Activated naive CD8-positive, alpha-beta T cell treated with anti-CD3 and anti-CD28 coated beads, Interleukin-2, amount 10 ng/mL, durations not matched to agents 7 days and 5 days (primary cell): ENCODE data around the gene DAB2IP. TPM values are rescaled to one million over a fixed set of nuclear protein-coding genes. Genes with fewer than 3 reads are reported as not detected.

Experiments
- ATAC-seq: fragments of 150-1000 bp; cut with Tn5 transposase; one replicate; pipeline ENCODE4 v1.10.0; 2021; ENCODE audit warnings: low read depth, moderate library complexity
- POLR2A ChIA-PET: fragments of 350-600 bp; sonication (Branson Sonifier 250); formaldehyde crosslinking; loops from one replicate; lab custom pipeline; 2021; ENCODE audit warnings: antibody characterized with exemption; lab: Charles Lee
- DNase-seq: peaks from one replicate; pipeline ENCODE4 v3.0.0; 2021
- H3K27ac Mint-ChIP-seq: one replicate; pipeline ENCODE4 v1.8.0; 2022; ENCODE audit warnings: mild to moderate bottlenecking, mixed read lengths
- H3K27me3 Mint-ChIP-seq: one replicate; pipeline ENCODE4 v1.8.0; 2022; ENCODE audit warnings: mild to moderate bottlenecking, moderate library complexity, mixed read lengths
- H3K36me3 Mint-ChIP-seq: one replicate; pipeline ENCODE4 v1.8.0; 2021; ENCODE audit warnings: mild to moderate bottlenecking, mixed read lengths
- H3K4me1 Mint-ChIP-seq: one replicate; pipeline ENCODE4 v1.8.0; 2021; ENCODE audit warnings: mixed read lengths
- H3K4me3 Mint-ChIP-seq: one replicate; pipeline ENCODE4 v1.8.0; 2022; ENCODE audit warnings: mild to moderate bottlenecking, moderate library complexity, mixed read lengths
- H3K9me3 Mint-ChIP-seq: one replicate; pipeline ENCODE4 v1.8.0; 2021; ENCODE audit warnings: mixed read lengths
- total RNA-seq, 2 experiments: library from RNA; stranded (reverse); gene quantifications; one replicate each; pipeline ENCODE4 v1.2.3, GENCODE V29; 2021

DAB2IP gene
- total RNA-seq, 2 experiments from 2014 or later: 0.20 to 0.25 TPM

DNA sequence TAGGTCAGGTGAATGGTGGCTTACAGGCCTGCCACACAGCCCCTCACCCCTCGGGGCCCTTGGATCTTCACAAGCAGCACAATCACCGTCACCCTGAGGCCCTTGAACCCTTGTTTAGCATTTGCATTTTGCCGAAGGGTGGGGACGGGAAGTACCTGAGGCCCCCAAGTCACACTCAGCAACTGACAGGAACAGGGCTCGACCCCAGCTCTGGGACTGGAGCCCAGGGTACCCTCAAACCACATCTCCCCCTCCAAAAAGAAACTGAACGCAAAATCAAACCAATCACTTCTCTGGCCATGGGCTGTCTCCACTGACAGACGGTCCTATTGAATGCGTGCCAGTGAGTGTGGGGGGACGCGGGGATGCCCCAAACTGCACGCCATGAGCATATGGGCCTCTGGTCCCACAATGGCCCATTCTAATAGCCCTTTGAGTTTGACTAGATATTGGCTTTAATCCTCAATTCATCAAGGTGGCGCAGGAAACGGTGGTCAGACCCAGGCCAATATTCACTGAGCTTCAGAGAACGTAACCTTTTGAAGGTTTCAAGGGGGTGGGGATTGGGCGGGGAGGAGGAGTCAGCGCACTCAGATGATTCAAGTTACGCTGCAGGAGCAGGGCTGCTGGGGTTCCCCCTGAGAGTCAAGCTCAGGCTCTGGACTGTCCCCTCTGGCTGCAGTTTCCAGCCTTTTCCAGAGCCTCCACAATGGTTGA is 176.0 kb downstream of the DAB2IP start:
- no peaks in the 10 kb centered on the region for H3K9me3 Mint-ChIP-seq
- DNase-seq: no peak
- no peaks in the 10 kb centered on the region for H3K36me3 Mint-ChIP-seq
- no peaks in the 10 kb centered on the region for H3K27me3 Mint-ChIP-seq
- POLR2A ChIA-PET: no interaction called here
- no peaks in the 10 kb centered on the region for H3K4me1 Mint-ChIP-seq
- H3K27ac Mint-ChIP-seq: no peak overlapping the region
- no peak overlapping the region for H3K4me3 Mint-ChIP-seq
- ATAC-seq: no peak

DNA sequence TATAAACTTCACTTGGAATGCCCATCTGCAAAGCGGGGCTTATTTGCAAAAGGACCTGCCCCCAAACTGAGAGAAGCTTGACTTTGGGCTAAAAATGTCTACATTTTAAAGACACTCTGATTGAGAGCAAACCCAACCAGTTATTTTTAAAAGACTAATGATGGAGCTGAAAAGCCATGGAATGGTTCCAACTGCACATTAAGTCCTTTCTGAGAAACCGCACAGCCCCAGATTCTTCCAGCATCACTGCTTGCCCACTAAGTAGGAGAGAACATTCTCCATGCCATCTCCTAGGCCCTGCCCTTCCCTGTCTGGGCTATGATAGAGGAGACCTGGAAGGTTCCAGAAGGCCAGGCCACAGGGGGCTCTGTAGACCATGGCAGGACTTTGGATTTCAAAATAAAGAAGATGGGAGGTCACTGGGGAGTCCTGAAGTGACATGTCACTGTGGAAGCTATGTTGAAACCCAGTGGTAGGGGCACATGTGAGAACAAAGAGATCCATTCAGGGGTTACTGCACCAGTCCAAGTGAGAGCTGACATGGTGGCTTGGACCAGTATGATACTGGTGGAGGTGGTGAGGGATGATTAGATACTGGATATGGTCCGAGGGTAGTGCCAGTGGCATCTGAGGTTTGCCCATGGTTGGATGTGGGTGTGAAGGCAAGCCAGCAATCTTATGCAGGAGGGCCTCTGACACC is 179.2 kb downstream of the DAB2IP start:
- no peaks in the 10 kb centered on the region for H3K9me3 Mint-ChIP-seq
- no peaks in the 10 kb centered on the region for H3K4me1 Mint-ChIP-seq
- no peak overlapping the region for H3K4me3 Mint-ChIP-seq
- H3K27ac Mint-ChIP-seq: no peak overlapping the region
- DNase-seq: no peak
- no peaks in the 10 kb centered on the region for H3K27me3 Mint-ChIP-seq
- H3K36me3 Mint-ChIP-seq: no peaks in the 10 kb centered on the region
- ATAC-seq: no peak
- POLR2A ChIA-PET: no interaction called here

DNA sequence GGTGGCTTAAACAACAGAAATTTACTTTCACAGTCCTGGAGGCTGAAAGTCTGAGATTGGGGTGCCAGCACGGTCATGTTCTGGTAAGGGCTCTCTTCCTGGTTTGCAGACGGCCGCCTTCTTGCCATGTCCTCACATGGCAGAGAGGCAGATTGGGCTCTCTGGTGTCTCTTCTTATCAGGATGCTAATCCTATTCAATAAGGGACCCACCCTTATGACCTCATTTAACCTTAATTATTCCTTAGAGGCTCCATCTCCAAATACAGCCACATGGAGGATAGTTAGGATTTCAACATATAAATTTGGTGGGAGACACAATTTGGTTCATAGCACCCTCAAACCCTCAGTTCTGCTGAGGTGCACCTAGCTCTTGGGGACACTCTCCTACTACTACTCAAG is 180.4 kb downstream of the DAB2IP start:
- ATAC-seq: no peak
- no peak for DNase-seq
- no peaks in the 10 kb centered on the region for H3K27me3 Mint-ChIP-seq
- no peaks in the 10 kb centered on the region for H3K36me3 Mint-ChIP-seq
- H3K27ac Mint-ChIP-seq: no peak overlapping the region
- H3K9me3 Mint-ChIP-seq: no peaks in the 10 kb centered on the region
- no peak overlapping the region for H3K4me3 Mint-ChIP-seq
- POLR2A ChIA-PET: no interaction called here
- H3K4me1 Mint-ChIP-seq: no peaks in the 10 kb centered on the region

- Mint-ChIP-seq H3K27me3 (no peaks in the 10 kb centered on the region), H3K4me1 (no peaks in the 10 kb centered on the region), H3K36me3 (no peaks in the 10 kb centered on the region), H3K4me3 (no peak overlapping the region), H3K9me3 (no peaks in the 10 kb centered on the region), H3K27ac (no peak overlapping the region)
- POLR2A ChIA-PET: no interaction called here
- no peak for DNase-seq
- no peak for ATAC-seq
These were observed 181.6 kb downstream of the DAB2IP start for GRCh38 chr9:121833061-121833460.

Other genes with a start within 250 kb of the DAB2IP start
- gene GGTA1, start 151.8 kb upstream of the DAB2IP start, total RNA-seq: not detected